ENCODE measurements around the gene CCDC91. TPM values are rescaled to one million over a fixed set of nuclear protein-coding genes. Genes with fewer than 3 reads are reported as not detected.

CCDC91 gene
- total RNA-seq, 1 donor from 2014 or later, result 13.5 TPM

DNA sequence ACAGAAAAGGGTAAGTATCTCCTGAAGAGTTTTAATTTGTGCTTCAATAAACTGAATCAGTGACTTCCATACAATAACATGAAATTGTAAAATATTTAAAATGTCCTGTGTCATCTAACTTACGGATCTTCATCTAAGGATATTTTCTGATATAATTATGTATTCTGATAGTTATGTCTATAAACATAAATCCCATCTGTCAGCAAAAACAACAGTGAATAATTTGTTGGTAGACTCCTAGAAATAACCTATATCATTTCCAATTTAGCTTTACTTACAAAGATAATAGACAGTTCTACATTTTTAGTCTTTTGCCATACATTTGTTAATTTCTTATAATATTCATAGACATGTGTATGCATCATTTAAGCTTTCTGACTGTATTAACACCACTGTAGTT, 293.9 kb downstream of the CCDC91 start:
- H3K27ac ChIP-seq, result no peak overlapping the region
- H3K36me3 ChIP-seq, result no peaks in the 10 kb centered on the region
- H3K4me3 ChIP-seq, result no peak overlapping the region
- intact Hi-C loops (cut with DNase I), result no loop called here
- H3K4me1 ChIP-seq, result no peaks in the 10 kb centered on the region
- no peak for DNase-seq (ENCODE audit: low spot score in 2 of 2)
- no peaks in the 10 kb centered on the region for H3K27me3 ChIP-seq
- no peaks in the 10 kb centered on the region for H3K9me3 ChIP-seq
- TF ChIP-seq, protein P1, sequence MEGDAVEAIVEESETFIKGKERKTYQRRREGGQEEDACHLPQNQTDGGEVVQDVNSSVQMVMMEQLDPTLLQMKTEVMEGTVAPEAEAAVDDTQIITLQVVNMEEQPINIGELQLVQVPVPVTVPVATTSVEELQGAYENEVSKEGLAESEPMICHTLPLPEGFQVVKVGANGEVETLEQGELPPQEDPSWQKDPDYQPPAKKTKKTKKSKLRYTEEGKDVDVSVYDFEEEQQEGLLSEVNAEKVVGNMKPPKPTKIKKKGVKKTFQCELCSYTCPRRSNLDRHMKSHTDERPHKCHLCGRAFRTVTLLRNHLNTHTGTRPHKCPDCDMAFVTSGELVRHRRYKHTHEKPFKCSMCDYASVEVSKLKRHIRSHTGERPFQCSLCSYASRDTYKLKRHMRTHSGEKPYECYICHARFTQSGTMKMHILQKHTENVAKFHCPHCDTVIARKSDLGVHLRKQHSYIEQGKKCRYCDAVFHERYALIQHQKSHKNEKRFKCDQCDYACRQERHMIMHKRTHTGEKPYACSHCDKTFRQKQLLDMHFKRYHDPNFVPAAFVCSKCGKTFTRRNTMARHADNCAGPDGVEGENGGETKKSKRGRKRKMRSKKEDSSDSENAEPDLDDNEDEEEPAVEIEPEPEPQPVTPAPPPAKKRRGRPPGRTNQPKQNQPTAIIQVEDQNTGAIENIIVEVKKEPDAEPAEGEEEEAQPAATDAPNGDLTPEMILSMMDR (IDR thresholded peaks at IDR 0.05), result no peak

DNA sequence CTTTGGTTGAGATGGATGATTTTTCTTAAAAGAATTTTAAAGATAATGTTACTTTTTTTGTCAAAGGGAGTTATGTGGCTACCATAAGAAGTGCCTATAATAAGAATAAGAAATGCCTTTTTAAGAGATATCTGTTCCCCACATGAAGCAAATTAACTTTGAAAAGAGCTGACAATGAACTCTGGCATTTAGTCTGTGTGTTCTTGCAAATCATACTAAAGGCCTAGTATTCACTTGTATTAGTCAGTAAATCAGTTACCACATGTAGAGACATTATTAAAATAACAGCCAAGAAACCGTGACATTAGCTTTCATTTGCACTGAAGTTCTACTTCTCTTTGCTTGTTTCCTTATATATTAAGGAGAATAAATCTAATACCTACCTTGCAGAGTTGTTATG, 296.3 kb downstream of the CCDC91 start:
- no peak for DNase-seq (ENCODE audit: low spot score in 2 of 2)
- Histone ChIP-seq H3K9me3 (no peaks in the 10 kb centered on the region), H3K27me3 (no peaks in the 10 kb centered on the region), H3K36me3 (no peaks in the 10 kb centered on the region), H3K27ac (no peak overlapping the region), H3K4me1 (no peaks in the 10 kb centered on the region), H3K4me3 (no peak overlapping the region)
- intact Hi-C loops (cut with DNase I), result no loop called here
- TF ChIP-seq, protein P1 (IDR thresholded peaks at IDR 0.05), result no peak

DNA sequence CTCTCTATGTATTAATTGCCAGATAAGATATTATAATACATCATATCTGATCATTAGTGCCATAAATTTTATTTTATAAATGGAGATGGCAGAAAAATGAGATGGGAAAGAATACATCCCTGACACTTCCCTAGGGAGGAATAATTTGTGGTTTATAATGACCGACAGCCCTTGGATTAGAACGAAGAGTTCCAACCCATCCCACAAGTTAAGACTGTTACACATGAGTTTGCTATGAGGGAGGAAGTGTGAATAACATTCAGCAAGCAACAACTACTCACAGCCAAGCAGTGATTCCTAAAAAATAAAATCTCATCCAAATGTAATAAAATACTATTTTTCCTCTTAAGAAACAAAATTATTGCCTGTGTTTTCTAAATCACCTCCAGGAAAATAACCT, 299.0 kb downstream of the CCDC91 start:
- TF ChIP-seq, protein P1 (IDR thresholded peaks at IDR 0.05), result no peak
- intact Hi-C loops (cut with DNase I), result no loop called here
- H3K9me3 ChIP-seq, result no peaks in the 10 kb centered on the region
- DNase-seq (ENCODE audit: low spot score in 2 of 2), result no peak
- no peaks in the 10 kb centered on the region for H3K27me3 ChIP-seq
- no peaks in the 10 kb centered on the region for H3K36me3 ChIP-seq
- no peak overlapping the region for H3K27ac ChIP-seq
- no peaks in the 10 kb centered on the region for H3K4me1 ChIP-seq
- no peak overlapping the region for H3K4me3 ChIP-seq

DNA sequence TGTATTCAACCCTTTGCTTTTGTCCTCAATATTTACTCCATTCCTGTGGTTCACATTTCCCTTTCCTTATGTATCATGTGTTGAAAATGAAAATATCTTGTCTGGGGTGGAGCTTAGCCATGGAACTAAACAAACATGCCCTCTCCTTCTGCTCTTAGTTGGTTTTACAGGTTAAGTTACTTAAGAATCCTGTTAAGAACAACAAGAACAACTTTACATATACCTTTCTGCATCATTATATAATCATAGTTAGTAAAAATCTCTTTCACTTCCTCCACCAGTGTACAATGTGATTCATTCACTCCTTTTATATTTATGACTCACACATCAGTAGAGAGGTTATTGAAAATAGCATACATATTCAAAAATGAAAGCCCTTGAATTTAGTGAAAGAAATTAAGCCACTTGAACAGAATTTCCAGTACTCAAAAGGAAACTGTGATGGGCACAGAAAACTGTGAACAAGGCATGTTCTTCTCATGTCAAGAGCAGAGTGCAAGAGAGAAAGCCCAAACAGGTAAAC, 307.7 kb downstream of the CCDC91 start:
- TF ChIP-seq, protein P1 (IDR thresholded peaks at IDR 0.05), result no peak
- no peaks in the 10 kb centered on the region for H3K4me1 ChIP-seq
- no peaks in the 10 kb centered on the region for H3K36me3 ChIP-seq
- no peak overlapping the region for H3K27ac ChIP-seq
- no peaks in the 10 kb centered on the region for H3K27me3 ChIP-seq
- H3K9me3 ChIP-seq, result no peaks in the 10 kb centered on the region
- intact Hi-C loops (cut with DNase I), result no loop called here
- H3K4me3 ChIP-seq, result no peak overlapping the region
- no peak for DNase-seq (ENCODE audit: low spot score in 2 of 2)

DNA sequence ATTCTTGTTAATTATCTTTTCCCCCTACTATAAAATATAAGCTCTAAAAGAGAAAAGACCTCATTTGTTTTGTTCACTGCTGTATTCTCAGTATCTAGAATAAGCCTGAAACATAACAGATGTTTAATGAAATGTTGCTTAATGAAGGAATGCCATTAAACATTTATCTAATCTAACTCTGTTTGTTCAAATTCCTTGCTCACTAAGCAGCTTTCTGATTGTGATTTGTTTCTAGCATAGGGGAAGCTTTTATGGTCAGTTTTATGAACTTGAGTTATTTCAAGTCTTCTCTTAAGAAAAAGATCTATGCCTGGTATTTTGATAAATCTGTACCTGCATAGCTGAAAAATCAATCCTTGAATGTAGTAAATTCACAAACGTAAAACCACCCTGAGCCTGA, 308.6 kb downstream of the CCDC91 start:
- Histone ChIP-seq H3K4me3 (no peak overlapping the region), H3K9me3 (no peaks in the 10 kb centered on the region), H3K27ac (no peak overlapping the region), H3K4me1 (no peaks in the 10 kb centered on the region), H3K36me3 (no peaks in the 10 kb centered on the region), H3K27me3 (no peaks in the 10 kb centered on the region)
- TF ChIP-seq, protein P1 (IDR thresholded peaks at IDR 0.05), result no peak
- intact Hi-C loops (cut with DNase I), result no loop called here
- no peak for DNase-seq (ENCODE audit: low spot score in 2 of 2)
